ENCODE measurements around the gene HPS4.
A peak's percentile ranks its signal among the peaks of the same experiment; 100 is the strongest.

Gene HPS4

GRCh38 chr22:26463688-26464087 is 19.9 kb downstream of the HPS4 start:
- H3K27me3 ChIP-seq (ENCODE audit: insufficient read depth, low read depth, severe bottlenecking), result no peaks in the 10 kb centered on the region
- H3K9me3 ChIP-seq (ENCODE audit: severe bottlenecking), result no peaks in the 10 kb centered on the region
- peaks cover 55% of the 10 kb centered on the region for H3K36me3 ChIP-seq
- TF ChIP-seq, protein P1, sequence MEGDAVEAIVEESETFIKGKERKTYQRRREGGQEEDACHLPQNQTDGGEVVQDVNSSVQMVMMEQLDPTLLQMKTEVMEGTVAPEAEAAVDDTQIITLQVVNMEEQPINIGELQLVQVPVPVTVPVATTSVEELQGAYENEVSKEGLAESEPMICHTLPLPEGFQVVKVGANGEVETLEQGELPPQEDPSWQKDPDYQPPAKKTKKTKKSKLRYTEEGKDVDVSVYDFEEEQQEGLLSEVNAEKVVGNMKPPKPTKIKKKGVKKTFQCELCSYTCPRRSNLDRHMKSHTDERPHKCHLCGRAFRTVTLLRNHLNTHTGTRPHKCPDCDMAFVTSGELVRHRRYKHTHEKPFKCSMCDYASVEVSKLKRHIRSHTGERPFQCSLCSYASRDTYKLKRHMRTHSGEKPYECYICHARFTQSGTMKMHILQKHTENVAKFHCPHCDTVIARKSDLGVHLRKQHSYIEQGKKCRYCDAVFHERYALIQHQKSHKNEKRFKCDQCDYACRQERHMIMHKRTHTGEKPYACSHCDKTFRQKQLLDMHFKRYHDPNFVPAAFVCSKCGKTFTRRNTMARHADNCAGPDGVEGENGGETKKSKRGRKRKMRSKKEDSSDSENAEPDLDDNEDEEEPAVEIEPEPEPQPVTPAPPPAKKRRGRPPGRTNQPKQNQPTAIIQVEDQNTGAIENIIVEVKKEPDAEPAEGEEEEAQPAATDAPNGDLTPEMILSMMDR (IDR thresholded peaks at IDR 0.05; ENCODE audit: low read depth, low read length), result no peak
- peak overlapping the region; percentile 45 for H3K27ac ChIP-seq
- no peak for DNase-seq
- no peak overlapping the region for H3K4me3 ChIP-seq (ENCODE audit: low read depth, low read length)

- peak overlapping the region; percentile 45 for H3K27ac ChIP-seq
- TF ChIP-seq, protein P1 (IDR thresholded peaks at IDR 0.05; ENCODE audit: low read depth, low read length), result no peak
- no peaks in the 10 kb centered on the region for H3K27me3 ChIP-seq (ENCODE audit: insufficient read depth, low read depth, severe bottlenecking)
- no peaks in the 10 kb centered on the region for H3K9me3 ChIP-seq (ENCODE audit: severe bottlenecking)
- DNase-seq, result no peak
- H3K36me3 ChIP-seq, result peaks cover 52% of the 10 kb centered on the region
- H3K4me3 ChIP-seq (ENCODE audit: low read depth, low read length), result no peak overlapping the region
Measured at GRCh38 chr22:26463101-26463661, 20.4 kb downstream of the HPS4 start.

DNA sequence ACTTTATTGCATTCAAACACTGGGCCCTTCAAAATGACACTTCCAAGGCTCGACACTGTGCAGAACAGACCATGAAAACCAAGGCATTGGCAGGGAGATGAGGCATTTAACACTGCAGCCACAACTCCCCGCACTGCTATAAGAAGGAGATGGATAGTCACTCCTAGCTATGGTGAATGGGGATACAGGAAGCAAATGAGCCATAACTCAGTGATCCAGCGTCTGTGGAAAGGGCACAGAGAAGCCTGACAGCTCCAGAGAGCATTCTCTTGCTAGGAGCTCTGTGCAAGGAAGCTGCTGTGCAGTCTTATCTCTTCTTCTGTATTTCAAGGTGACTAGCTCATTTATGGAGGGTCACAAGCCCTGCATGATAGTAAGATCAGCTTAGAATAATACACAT is 20.9 kb downstream of the HPS4 start:
- H3K9me3 ChIP-seq (ENCODE audit: severe bottlenecking), result no peaks in the 10 kb centered on the region
- no peak overlapping the region for H3K4me3 ChIP-seq (ENCODE audit: low read depth, low read length)
- H3K27me3 ChIP-seq (ENCODE audit: insufficient read depth, low read depth, severe bottlenecking), result no peaks in the 10 kb centered on the region
- peak overlapping the region; percentile 45 for H3K27ac ChIP-seq
- no peak for DNase-seq
- TF ChIP-seq, protein P1 (IDR thresholded peaks at IDR 0.05; ENCODE audit: low read depth, low read length), result no peak
- peaks cover 54% of the 10 kb centered on the region for H3K36me3 ChIP-seq

GRCh38 chr22:26462051-26462450 is 21.5 kb downstream of the HPS4 start:
- no peaks in the 10 kb centered on the region for H3K9me3 ChIP-seq (ENCODE audit: severe bottlenecking)
- H3K27ac ChIP-seq, result peak overlapping the region; percentile 45
- H3K36me3 ChIP-seq, result peaks cover 54% of the 10 kb centered on the region
- H3K4me3 ChIP-seq (ENCODE audit: low read depth, low read length), result no peak overlapping the region
- no peaks in the 10 kb centered on the region for H3K27me3 ChIP-seq (ENCODE audit: insufficient read depth, low read depth, severe bottlenecking)
- TF ChIP-seq, protein P1 (IDR thresholded peaks at IDR 0.05; ENCODE audit: low read depth, low read length), result no peak
- no peak for DNase-seq

DNA sequence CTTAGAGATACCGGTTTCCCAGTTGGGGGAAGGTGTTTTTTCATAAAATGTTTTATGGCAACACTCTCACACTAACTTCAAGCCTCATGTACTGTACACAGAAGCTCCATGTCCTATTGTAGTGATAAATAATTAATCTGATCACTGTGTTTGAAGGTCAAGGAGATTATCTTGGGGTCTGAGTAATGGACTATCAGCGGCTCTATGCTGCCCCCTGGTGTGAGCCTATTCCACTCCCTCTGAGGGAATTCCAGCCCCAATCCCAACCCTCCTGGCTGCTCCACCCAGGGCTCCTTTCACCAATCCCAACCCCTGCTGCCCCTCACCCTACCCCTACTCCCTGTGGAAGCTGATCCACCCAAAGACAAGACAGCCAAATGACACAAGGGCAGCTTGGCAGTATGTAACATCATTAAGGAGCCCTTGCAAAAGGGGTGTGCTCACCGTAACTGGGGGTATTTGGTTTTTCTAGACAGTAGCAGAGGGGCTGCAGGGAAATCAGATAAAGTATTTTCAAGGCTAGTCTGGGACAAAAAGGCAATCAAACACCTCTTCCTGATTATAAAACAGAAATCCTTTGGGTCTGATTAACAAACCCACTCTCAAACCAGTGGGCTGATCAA is 22.3 kb downstream of the HPS4 start:
- DNase-seq, result peak; percentile 92
- peaks cover 52% of the 10 kb centered on the region for H3K36me3 ChIP-seq

More for the DNA sequence above, 22.3 kb downstream of the HPS4 start:
- Histone ChIP-seq H3K27ac (peak overlapping the region; percentile 26), H3K27me3 (ENCODE audit: insufficient read depth, low read depth, severe bottlenecking) (no peaks in the 10 kb centered on the region), H3K4me3 (ENCODE audit: low read depth, low read length) (no peak overlapping the region), H3K9me3 (ENCODE audit: severe bottlenecking) (no peaks in the 10 kb centered on the region)
- TF ChIP-seq, protein P1 (IDR thresholded peaks at IDR 0.05; ENCODE audit: low read depth, low read length), result peak; percentile 86
